DMS53 (cell line): ENCODE data around the gene SCIMP.

Experiments used
- DNase-seq: peaks from one replicate; lab custom pipeline; 2025; lab: John Stamatoyannopoulos, UW

The SCIMP gene

DNA sequence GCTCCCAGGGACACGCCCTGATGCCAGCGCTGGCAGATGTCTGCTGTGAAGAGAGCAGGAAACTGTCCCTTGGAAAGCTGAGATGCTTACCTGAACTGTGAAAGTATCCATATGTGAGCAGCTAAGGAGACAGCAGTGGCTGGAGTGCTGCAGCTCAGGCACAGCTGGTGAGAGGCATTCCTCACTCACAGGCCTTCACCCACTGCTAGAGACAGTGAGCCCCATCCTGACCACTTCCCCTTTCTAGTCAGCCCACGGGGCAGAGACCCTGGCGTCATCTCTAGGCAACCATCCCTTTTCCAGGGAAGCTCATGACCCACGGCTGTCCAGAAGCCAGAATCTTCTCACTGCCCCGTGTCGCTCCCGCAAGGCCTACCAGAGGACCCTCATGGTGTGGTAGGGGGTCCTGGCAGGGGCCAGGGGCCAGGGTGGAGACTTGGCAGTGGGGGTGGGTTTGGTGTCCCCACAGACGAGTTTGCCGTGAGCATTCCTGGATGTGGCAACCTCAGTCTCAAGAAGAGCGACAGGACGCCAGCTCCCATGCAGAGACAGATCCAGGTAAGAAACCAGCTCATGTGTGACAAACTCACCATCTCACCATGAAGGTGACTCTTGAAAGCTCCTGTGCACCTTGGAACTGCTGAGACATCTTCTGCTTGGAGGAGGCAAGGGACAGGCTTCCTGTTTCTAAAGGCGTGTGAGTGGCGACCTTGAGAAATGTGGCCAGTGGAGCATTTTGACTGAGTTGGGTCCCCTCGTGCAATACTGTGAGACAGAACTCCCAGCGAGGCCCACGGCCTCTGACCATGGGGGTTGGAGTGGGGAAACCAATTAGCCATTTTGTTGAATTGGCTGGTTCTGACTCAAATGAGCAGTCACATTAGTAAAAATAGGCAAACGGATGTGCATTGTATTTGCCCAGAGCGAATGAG lies at the start of gene SCIMP:
Gene SCIMP, minus strand, starts transcription at position 216 of the 932 bp plus-strand sequence. Its CDS starts 105 bp downstream, at position 111.
- DNase-seq: peak; percentile 15

DNA sequence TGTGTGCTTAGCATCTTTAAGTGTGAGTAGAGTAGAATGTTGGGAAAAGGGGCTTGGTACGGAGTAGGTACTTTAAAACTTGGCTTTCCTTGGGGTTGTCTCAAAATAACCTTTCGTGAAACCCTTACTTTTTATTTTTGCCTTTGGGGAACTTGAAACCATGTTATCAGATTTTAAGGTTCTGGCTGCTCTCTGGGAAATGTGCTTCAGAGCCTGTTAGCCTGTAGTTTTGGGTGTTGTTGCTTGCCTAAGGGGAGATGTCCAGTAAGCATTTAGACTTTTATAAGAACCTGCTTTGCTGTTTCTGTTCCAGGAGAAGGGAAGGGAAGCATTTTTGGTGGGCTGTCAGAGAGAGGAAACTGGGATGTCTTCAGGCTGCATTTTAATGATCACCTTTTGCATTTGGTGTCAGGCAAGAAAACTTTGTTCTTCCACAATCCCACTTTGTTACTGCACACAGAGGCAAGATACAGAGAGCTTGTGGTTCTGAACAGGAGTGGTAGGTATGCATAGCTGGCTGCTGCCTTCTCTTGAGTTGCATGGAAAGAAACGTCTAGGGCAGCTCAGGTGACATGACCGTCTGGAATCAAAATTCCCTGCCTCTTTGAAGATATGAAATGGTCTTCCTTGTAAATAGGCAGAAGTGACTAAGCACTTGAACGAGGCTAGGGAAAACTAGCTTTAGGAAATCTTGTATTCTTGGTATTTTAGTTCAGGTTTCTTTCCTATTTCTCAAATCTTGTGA lies 49.1 kb upstream of the SCIMP start:
- peak; percentile 5 for DNase-seq

DNA sequence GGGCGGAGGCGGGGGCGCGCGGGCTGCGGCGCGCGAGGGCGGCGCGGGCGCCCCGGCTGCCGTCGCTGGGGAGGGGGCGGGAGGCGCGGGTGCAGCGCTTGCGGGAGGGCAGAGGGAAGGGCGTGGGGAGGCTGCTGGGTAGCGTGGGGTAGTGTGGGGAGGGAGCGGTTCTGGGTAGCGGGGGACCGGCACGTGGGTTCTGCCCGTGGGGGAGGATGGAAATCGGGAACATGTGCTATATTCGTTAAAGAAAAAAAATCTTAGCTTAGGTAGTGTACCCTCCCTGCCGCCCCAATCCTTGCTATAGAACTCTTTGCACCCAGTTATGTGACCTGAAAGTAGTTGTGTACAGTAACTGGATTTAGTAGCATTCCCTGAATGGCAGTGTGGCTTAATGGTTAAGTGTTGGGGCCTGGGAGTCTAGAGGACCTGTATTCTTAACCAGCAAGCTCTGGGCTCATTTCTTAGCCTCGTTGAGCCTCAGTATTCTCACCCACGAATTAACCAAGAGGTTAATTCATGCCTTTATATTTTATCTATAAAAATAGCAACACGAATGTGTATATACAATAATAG lies 48.1 kb upstream of the SCIMP start:
- peak; percentile 52 for DNase-seq

DNA sequence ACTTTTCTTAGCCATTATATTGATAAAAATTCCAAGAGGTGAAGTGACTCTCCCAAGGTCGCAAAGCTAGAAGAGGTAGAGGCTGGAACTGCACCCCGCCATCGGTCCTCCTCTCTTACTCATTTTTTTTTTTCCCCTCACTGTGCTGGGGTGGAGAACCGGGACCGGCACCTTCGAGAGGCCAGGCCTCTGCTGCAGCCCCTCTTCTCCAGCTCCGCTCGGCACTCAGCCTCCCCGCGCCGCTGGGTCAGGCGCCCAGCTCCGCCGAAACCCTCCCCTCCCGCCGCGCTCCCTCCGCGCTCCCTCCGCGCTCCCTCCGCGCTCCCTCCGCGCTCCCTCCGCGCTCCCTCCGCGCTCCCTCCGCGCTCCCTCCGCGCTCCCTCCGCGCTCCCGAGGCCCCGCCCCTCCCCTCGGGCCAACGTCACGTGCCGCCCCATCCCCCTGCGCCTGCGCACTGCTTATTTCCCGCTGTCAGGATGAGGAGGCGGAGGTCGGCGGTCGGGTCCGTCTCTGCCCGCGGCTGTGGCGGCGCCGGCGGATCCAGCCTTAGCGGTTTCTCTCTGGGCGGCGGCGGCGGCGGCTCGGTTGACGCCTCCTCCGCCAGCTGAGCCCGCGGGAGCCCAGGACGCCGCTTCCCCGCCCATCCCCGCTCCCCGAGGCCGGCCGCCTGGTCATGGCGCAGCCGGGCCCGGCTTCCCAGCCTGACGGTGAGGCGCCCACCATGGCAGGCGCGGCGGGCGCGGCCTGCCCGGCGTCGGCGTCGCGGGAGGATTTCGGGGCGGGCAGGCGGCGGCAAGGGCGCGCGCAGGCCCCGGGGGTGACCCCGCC lies 47.4 kb upstream of the SCIMP start, which contains the start of gene RABEP1:
Gene RABEP1, plus strand, starts transcription at position 471 of the 828 bp plus-strand sequence. Its CDS starts 203 bp downstream, at position 674.
- peak; percentile 94 for DNase-seq

DNA sequence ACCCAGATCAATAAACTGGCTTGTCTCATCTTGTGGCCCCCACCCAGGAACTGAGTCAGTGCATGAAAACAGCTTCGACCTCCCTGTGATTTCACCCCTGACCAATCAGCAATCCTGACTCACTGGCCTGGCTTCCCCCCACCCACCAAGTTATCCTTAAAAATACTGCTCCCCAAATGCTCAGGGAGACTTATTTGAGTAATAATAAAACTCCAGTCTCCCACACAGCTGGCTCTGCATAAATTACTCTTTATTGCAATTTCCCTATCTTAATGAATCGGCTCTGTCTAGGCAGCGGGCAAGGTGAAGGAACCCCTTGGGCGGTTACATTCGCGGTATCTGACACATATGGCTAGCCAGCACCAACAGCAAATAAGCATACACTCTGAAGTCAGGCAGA lies 37.7 kb upstream of the SCIMP start:
- DNase-seq: no peak

DNA sequence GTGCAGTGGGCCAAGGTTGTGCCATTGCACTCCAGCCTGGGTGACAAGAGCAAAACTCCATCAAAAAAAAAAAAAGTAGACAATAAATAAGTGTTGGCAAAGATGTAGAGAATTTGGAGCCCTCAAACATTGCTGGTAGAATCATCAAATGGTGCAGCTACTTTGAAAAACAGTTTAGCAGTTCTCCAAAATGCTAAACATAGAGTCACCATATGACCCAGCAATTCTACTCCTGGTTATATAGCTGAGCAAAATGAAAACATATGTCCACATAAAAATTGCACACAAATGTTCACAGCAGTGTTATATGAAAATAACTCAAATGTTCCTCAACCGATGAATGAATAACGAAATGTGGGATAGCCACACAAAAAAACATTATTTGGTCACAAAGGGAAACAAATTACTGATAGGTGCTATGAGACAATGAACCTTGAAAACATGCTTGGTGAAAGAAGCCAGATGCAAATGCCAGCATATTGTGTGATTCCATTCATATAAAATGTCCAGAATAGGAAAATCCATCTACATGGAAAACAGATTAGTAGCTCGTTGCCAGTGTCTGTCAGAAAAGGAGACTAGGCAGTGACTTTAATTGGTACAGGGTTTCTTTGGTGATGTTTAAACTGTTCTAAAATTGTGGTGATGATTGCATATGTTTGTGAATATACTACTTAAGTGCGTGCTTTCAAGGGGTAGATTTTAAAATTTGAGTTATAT lies 34.7 kb upstream of the SCIMP start:
- DNase-seq: no peak

DNA sequence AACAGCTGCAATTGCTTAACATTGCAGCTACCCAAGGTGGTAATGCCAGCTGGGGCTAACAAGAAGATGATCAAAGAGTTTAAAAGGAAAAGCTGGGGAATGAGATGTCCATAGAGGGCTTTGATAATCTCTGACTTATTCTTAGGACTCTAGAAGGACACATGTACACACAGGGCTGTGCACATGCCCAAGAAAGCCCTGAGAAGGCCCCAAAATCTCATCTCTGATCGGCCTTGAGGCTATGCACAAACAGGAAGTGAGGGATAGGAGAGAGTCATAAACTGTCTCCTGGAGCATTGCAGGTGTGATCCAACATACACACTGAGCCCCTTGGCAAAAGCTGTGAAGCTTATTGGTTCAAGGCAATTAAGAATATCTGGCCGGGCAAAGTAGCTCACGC lies 30.2 kb upstream of the SCIMP start:
- peak; percentile 32 for DNase-seq

DNA sequence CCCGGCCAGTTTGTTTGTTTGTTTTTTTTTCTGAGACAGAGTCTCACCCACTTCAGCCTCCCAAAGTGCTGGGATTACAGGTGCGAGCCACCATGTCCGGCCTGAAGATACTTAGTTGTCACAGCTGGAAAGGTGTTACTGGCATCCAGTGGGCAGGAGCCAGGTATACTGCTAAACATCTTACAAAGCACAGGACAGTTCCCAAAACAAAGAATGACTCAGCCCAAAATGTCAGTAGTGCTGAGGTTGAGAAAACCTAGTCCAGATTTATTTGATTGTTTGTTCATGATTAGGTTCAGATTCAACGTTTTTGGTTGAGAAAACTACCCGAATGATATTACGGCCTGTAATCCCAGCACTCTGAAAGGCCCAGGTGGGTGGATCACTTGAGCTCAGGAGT lies 28.8 kb upstream of the SCIMP start:
- no peak for DNase-seq

DNA sequence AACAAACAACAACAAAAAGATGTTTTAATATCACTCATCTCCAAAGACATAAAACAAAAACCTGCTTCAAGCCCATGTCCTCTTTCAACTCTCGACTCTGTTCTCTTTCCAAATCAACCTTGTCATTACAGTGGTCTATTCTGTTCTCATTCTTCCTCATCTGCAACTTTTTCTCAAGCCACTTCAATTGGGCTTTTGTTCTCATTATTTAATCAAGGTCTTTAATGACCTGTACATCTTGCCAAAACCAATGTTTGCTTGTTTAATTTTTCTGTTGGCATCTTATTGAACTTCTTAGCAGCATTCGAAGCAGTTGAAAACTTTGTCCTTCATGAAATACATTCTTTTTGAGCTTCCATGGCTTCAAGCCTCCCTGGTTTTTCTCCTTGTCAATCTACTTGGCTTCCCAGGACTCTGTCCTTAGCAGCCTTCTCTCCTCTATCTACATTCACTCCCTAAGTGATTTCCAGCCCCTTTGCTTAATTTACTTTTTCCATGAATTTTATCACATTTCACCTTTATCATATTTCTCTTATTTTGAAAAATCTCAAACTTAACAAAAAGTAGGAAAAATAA lies 27.8 kb upstream of the SCIMP start:
- DNase-seq: no peak

DNA sequence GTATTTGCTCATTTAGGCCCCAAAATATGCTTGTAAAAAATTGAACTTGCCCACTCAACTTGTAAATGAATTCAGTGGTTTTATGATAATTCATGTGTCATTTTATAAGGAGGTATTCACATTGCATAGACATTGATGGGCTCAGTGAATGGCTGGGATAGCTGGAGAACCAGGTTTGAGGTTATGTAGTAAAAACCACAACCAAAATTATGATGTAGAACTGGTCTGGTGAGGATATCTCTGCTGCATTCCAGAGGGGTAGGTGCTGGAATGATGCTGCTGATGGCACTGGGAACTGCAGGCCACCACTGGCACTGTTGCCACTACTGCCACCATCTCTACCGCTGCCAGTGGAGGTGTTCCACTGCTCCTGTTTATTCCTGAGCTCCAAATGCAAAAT lies 25.9 kb upstream of the SCIMP start:
- no peak for DNase-seq

DNA sequence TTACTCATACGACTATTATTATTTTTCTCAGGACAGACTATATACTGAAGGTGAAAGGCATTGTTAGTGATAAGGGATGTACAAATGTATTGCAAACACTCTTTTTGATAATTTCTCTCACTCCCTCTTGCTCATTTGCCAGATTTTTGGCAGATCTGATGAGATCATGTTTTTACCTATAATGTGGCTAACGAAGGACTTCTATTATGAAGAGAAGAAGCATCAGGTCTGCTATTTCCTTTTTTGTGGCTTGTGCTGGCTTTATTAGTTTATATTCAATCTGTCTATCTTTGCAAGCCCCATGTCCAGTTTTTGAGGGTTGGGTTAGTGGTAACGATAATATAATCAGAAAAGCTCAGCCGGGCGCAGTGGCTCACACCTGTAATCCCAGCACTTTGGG lies 22.5 kb upstream of the SCIMP start:
- DNase-seq: no peak

DNA sequence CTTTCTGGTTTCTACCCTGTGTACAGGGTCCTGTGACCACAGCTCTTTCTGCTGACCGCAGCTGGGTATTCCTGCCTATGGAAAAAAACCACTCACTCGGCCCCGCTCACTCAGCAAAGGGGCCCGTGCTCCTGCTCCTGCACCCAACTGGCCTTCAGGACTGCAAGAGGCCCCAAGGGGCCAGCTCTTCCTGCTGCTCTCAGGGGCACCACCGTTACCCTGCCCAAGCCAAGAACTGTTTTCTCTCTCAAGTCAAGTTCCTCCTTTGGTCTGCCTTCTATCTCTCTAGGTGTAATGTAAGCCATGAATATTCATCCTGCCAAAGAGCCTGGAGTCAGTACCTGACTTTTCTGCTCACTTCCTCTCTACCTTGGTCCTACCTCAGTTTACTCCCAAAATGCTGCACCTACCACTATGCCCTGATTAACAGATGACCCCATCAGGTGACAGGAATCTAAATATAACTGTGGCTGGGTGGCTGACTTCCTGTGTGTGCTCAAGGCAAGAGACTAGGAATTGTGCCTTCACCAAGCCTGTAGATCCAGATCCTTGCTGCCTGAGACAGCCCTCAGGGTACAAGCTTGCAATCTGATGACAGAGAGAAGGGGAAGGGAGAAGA lies 20.4 kb upstream of the SCIMP start:
- no peak for DNase-seq

DNA sequence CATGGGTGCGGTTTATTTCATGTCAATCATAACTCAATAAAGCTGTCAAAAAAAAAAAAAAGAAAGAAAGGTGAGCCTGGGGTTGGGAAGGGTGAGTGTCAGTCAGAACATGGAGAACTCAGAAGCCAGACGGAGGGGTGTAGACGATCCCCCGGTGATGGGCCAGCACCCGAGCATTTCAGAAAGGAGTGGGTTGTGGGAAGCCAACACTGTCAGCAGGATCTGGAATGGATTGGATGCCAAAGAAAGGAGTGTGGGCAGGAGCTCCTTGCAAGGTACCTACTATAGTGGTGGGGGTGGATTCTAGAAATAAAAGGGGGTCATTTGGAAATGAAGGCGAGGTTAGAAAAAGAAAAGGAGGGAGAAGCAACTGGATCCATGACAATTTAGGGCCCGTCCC lies 19.8 kb upstream of the SCIMP start:
- no peak for DNase-seq

DNA sequence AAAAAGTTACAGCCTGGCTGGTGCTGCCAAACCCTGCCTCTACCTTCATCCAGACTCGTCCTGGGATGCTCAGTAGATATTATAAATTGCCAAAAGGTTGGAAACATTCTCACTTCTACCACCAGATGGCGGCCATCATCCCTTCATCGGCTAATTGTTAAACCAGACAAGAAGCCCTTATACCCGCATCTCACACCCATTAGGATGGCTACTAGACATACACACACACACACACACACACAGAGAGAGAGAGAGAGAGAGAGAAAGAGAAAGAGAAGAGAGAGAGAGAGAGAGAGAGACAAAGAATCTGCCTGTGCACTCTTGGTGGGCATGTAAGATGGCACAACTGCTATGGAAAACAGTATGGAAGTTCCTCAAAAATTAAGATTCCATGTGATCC lies 15.0 kb upstream of the SCIMP start:
- peak; percentile 83 for DNase-seq

DNA sequence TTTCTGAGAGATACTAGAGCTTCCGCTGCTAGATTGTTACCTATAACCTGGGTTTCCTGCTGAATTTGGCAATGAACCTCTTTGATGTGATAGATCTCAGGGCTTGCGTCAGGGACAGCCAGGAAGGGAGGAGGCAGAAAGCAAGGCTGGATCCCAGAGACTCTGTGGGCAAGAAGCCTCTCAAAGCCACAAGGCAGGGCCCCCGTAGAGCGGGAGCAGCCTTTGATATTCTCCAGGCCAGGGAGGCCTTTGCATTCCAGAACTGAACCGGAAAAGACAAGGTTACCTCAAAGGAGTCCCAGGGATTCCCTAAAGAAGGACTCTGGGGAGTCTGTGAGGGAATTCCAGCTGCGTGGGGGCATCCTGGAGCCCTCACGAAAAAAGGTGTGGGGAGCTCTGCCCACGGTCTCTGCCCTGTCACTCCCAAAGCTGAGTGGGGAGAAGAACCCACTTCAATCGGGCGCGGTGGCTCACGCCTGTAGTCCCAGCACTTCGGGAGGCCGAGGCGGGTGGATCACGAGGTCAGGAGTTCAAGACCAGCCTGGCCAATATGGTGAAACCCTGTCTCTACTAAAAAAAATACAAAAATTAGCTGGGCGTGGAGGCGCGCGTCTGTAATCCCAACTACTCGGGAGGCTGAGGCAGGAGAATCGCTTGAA lies 14.3 kb upstream of the SCIMP start:
- no peak for DNase-seq

DNA sequence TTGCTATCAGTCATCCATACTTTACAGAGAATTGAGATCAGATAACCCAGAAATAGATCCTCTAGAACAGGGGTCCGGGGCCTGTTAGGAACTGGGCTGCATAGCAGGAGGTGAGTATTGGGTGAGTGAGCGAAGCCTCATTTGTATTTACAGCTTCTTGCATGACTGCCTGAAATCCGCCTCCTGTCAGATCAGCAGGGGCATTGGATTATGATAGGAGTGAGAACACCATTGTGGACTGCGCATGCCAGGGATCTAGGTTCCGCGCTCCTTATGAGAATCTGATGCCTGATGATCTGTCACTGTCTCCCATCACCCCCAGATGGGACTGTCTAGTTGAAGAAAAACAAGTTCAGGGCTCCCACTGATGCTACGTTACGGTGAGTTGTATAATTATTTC lies 13.0 kb upstream of the SCIMP start:
- DNase-seq: no peak

DNA sequence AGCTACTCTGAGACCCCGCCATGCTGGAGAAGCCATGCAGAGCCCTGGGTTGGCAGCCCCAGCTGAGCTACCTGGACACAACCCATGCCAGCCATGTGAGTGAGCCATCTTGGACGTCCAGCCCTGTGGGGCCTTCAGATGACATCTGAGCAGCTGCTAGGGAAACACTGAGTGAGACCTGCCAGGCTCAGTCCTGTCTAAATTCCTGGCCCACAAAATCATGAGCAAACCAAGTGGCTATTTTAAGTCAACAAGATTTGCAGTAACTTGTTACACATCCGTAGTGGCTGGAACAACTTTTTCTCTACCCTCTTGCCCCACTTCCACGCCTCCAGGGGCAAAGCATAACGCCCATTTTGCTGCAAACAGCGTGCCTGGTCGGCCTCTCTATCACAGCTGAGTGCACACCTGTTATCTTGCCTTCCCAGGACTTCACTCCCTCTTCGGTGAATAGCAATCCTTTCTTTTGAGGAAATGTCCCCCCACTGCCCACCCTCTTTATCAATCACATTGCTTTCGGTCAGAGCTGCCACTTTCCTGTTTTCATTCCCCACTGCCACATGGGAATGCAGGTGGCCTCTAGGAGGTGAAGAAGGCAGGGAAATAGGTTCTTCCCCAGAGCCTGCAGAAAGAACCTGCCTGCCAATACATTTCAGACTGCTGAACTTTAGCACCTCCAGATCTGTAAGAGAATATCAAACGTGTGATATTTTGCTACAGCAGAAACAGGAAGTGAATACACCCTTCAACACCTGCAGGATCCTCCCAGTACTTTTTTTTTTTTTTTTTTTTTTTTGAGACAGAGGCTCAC lies 7.4 kb upstream of the SCIMP start:
- peak; percentile 33 for DNase-seq

DNA sequence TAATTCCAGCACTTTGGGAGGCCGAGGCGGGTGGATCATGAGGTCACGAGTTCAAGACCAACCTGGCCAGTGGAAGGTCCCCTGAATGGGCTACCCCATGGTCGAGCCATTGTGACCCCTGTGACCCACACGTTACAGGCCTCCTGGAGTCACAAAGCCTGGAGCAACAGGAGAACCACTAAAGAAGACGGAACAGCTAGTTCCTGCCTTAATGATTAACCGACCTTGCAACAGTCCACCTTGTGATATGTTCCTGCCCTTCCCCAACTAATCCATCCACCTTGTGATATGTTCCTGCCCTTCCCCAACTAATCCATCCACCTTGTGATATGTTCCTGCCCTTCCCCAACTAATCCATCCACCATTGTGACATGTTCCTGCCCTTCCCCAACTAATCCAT lies 5.1 kb upstream of the SCIMP start:
- DNase-seq: peak; percentile 33

DNA sequence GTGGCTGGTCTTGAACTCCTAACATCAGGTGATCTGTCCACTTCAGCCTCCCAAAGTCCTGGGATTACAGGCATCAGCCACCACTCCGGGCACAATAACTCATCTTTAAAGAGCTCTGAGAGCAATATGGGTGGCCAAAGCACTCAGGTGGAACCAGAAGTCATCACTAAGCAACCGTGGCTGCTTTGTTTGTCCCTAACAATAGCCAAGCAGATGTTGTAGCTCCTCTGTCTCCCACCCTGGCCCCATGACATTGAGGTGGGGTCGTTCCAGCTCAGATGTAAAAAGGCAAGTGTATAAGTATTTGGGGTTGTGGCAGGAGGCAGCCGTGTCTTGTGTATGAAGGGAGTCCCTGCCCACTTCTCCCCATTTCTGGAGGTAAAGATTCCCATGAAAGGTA lies 3.7 kb upstream of the SCIMP start:
- DNase-seq: peak; percentile 35
